Heart right ventricle (tissue), 16 donors: Measurements from ENCODE around the gene ZFAND2B. TPM values are rescaled to one million over a fixed set of nuclear protein-coding genes. Genes with fewer than 3 reads are reported as not detected.

ENCODE experiments used
- ATAC-seq, 8 donors: fragments of 200-7000 bp; cut with Tn5 transposase; one replicate each; pipeline ENCODE4 v1.9.1; 2020; ENCODE audit warnings: mild to moderate bottlenecking in 8 of 8, moderate library complexity in 8 of 8, moderate number of reproducible peaks in 1 of 8
- DNase-seq, 2 donors: peaks; one replicate each; pipeline ENCODE4 v3.0.0-alpha.2; 2020
- H3K27ac ChIP-seq, 10 donors: fragments of 200-600 bp; sonication (generic) in 2 of 10; one replicate each; pipeline versions ENCODE4 v1.5.0 to v1.8.0; 2020 to 2022; ENCODE audit warnings: mild to moderate bottlenecking in 3 of 10
- H3K27me3 ChIP-seq, 7 donors: fragments of 200-600 bp; one replicate each; pipeline ENCODE4 v1.8.0; 2021 to 2022; ENCODE audit warnings: mild to moderate bottlenecking in 2 of 7
- H3K36me3 ChIP-seq, 9 donors: fragments of 200-600 bp; sonication (generic) in 1 of 9; one replicate each; pipeline versions ENCODE4 v1.5.0 to v1.8.0; 2020 to 2022; ENCODE audit warnings: mild to moderate bottlenecking in 2 of 9
- H3K4me1 ChIP-seq, 9 donors: fragments of 200-600 bp; sonication (generic) in 1 of 9; one replicate each; pipeline versions ENCODE4 v1.5.0 to v1.8.0; 2020 to 2022; ENCODE audit warnings: mild to moderate bottlenecking in 4 of 9
- H3K4me3 ChIP-seq, 10 donors: fragments of 200-600 bp; sonication (generic) in 2 of 10; one replicate each; pipeline versions ENCODE4 v1.5.0 to v1.8.0; 2020 to 2022; ENCODE audit warnings: mild to moderate bottlenecking in 7 of 10, moderate library complexity in 2 of 10
- H3K9me3 ChIP-seq, 11 donors: fragments of 200-600 bp in 10 of 11; sonication (generic) in 2 of 11; one replicate each; pipeline versions ENCODE4 v1.5.0 to v1.8.0; 2013 to 2022; ENCODE audit warnings: mild to moderate bottlenecking in 2 of 11, control low read depth in 1 of 11, moderate library complexity in 1 of 11
- WGBS, 2 donors: extraction: QIAGEN DNeasy Blood & Tissue Kit; methylation state at CpG; one replicate each; pipeline ENCODE4 v1.1.7; 2013; ENCODE audit warnings: inconsistent platforms in 1 of 2; 5-methylcytosine and 5-hydroxymethylcytosine counted together
- intact Hi-C, 10 donors: fragments of 100-400 bp; cut with DNase I; formaldehyde crosslinking; loops; one replicate each; pipeline versions ENCODE4 v1.11.1 to v1.14.2; 2022
- polyA plus RNA-seq, 2 donors: library from polyadenylated mRNA; stranded (reverse); fragments of 200-250 nt; gene quantifications; one replicate each; pipeline ENCODE4 v1.2.3, GENCODE V29; 2013
- total RNA-seq, 10 donors: library from RNA; stranded (reverse); fragmentation: NEBNext Ultra II Directional in 3 of 10; extraction: Animal tissue kit (Norgen Biotek cat#: 25700) in 3 of 10; gene quantifications; one replicate each; pipeline versions ENCODE4 v1.2.1 to v1.2.4, GENCODE V29; 2021 to 2023
- TF ChIP-seq, protein P1 (sequence below), 9 donors: fragments of 200-600 bp; sonication (generic) in 2 of 9; IDR thresholded peaks; one replicate each; pipeline versions ENCODE4 v1.5.0 to v1.8.0; 2021 to 2022; ENCODE audit warnings: antibody characterized with exemption in 9 of 9, mild to moderate bottlenecking in 5 of 9, moderate library complexity in 1 of 9
- donor health status: Arrhythmogenic right ventricular cardiomyopathy.
- donor health status: ischemic (EF 13 %, LVEDD 7.1; RV severe dilation, severe dysfunction).
- donor health status: healthy with polysubstance abuse.
- donor health status: DM: no; HTN: yes; CAD: no.
- donor health status: DM: no; HTN: no; CAD: no.
- donor health status: ischemic (EF 25% LVEDD 6.9; RV normal size, moderate dysfunction).
- donor health status: ischemic (EF 25% LVEDD 5.7; RV mildly dilated, moderate dysfunction).
- donor health status: healthy.
- donor health status: DM: yes; HTN: yes; CAD: no.
- donor health status: Ischemic cardiomyopathy.
- donor health status: ischemic (EF 35%, LVEDD 5.7; RV mildly dilated, moderate dysfunction).
- donor health status: nonischemic (EF 11% LVEDD 7.7; RV severe dilation, severe dysfunction).
- donor health status: DM: yes; HTN: yes; CAD: no.
- donor health status: PGD.
- donor health status: ischemic (EF 29% LVEDD 5.4; RV normal size, mild dysfunction).
- donor health status: nonischemic (EF 23%, LVEDD 6.1; RV moderate dilation, normal function).

The ZFAND2B gene
- total and polyA plus RNA-seq, 12 donors: 11.5 to 40.8 (median 17.4) TPM

DNA sequence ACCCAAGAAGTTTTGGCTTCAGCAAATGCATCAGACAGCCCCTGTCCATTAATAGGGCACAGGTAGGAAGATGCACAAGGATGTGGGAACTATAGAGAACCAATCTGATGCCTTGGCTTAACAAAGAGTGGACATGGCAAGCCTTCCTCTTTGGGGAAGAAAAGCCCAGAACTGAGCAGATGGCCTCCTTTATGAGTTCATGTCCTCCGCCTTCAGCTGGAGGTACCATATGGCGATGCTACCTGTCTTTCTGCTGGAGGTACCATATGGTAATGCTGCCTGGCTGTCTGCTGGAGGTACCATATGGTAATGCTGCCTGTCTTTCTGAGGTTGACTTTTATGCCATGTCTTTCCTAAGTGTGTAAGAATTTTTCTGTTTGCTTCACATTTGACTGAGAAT lies 22.5 kb upstream of the ZFAND2B start:
- Histone ChIP-seq H3K9me3 (no peaks in the 10 kb centered on the region), H3K27me3 (no peaks in the 10 kb centered on the region), H3K4me1 (peaks cover 3 to 28% (median 11%) of the 10 kb centered on the region in 9 donors), H3K36me3 (peaks cover 0 to 68% (median 46%) of the 10 kb centered on the region in 9 donors), H3K4me3 (no peak overlapping the region), H3K27ac (no peak overlapping the region)
- no peak for ATAC-seq
- TF ChIP-seq, protein P1, sequence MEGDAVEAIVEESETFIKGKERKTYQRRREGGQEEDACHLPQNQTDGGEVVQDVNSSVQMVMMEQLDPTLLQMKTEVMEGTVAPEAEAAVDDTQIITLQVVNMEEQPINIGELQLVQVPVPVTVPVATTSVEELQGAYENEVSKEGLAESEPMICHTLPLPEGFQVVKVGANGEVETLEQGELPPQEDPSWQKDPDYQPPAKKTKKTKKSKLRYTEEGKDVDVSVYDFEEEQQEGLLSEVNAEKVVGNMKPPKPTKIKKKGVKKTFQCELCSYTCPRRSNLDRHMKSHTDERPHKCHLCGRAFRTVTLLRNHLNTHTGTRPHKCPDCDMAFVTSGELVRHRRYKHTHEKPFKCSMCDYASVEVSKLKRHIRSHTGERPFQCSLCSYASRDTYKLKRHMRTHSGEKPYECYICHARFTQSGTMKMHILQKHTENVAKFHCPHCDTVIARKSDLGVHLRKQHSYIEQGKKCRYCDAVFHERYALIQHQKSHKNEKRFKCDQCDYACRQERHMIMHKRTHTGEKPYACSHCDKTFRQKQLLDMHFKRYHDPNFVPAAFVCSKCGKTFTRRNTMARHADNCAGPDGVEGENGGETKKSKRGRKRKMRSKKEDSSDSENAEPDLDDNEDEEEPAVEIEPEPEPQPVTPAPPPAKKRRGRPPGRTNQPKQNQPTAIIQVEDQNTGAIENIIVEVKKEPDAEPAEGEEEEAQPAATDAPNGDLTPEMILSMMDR (IDR thresholded peaks at IDR 0.05): no peak
- 100% methylated on average over 2 of the region's 2 CpGs for WGBS, 2 donors
- intact Hi-C loops: no loop called here
- DNase-seq: no peak

DNA sequence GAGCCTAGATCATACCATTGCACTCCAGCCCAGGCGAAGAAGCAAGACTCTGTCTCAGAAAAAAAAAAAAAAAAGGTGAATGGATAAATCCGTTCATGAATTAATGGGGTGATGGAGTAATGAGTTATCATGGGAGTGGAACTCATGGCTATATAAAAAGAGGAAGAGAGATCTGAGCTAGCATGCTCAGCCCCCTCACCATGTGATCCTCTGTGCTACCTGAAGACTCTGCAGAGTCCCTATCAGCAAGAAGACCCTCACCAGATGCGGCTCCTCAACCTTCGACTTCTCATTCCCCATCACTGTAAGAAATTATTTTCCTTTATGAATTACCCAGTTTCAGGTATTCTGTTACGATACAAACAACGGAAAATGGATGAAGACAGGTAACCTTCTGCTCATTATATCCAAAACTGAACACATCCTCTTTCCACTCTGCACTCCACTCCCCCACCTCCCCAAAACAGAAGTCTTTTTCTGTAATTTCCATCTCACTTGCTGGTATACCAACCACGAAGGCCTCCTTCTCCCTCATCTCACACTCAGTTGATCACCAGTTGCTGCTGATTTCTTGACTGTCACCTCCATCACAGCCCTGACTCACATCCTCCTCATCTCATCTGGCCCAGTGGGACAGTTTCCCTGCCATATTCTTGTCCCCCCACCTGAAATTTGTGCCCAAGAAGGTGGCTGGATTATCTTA lies 19.7 kb upstream of the ZFAND2B start:
- no peak for ATAC-seq
- H3K4me1 ChIP-seq: peaks cover 0 to 11% (median 0%) of the 10 kb centered on the region in 9 donors
- DNase-seq: no peak
- WGBS, 2 donors: 88 to 90% methylated on average over 7 of the region's 7 CpGs
- intact Hi-C loops: no loop called here
- no peak overlapping the region for H3K27ac ChIP-seq
- no peak overlapping the region for H3K4me3 ChIP-seq
- no peaks in the 10 kb centered on the region for H3K9me3 ChIP-seq
- H3K36me3 ChIP-seq: peaks cover 0 to 44% (median 21%) of the 10 kb centered on the region in 9 donors
- no peaks in the 10 kb centered on the region for H3K27me3 ChIP-seq
- TF ChIP-seq, protein P1 (IDR thresholded peaks at IDR 0.05): no peak

DNA sequence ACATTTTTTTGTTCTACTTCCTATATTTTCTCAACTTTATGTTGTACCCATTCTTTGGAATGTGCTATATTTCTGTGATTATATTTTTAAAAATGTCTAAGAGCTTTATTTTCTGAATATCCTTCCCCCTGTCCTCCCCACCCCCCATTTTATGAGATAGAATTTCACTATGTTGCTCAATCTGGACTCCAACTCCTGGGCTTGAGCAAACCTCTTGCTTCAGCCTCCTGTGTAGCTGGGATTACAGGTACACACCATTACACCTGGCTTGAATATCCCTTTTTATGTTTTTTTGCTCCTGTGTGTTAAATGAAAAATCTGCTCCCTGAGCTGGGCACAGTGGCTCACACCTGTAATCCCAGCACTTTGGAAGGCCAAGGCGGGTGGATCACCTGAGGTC lies 9.2 kb upstream of the ZFAND2B start:
- intact Hi-C loops: no loop called here
- ATAC-seq: no peak
- TF ChIP-seq, protein P1 (IDR thresholded peaks at IDR 0.05): no peak
- H3K27ac ChIP-seq: no peak overlapping the region
- no peaks in the 10 kb centered on the region for H3K4me1 ChIP-seq
- no peaks in the 10 kb centered on the region for H3K36me3 ChIP-seq
- H3K4me3 ChIP-seq: no peak overlapping the region
- peaks cover 0 to 22% (median 3%) of the 10 kb centered on the region in 7 donors for H3K27me3 ChIP-seq
- DNase-seq: no peak
- WGBS, 2 donors: 96 to 100% methylated on average over 1 of the region's 1 CpG
- no peaks in the 10 kb centered on the region for H3K9me3 ChIP-seq

DNA sequence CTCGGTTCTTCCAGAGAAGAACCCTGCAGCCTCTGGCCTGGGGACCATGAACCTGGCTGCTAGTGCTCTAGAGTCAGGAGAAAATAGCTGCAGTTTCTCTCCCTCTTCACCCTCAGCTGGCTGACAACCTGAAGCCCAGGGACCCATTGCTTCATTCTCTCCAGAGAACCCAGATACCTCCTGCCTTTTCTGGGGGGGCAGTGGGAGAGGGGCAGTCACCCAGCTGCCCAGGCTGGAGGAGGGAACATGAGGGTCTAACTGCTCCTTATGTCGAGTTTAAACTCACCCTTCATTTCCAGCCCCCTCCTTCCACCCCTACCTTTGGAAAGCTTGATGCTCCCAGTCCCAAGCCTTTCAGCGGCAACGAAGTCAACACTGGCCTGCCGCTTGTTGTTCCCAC lies 7.6 kb upstream of the ZFAND2B start:
- H3K9me3 ChIP-seq: no peaks in the 10 kb centered on the region
- no peak for DNase-seq
- no peak overlapping the region for H3K27ac ChIP-seq
- TF ChIP-seq, protein P1 (IDR thresholded peaks at IDR 0.05): no peak
- intact Hi-C loops: no loop called here
- ATAC-seq: no peak
- H3K4me3 ChIP-seq: no peak overlapping the region
- no peaks in the 10 kb centered on the region for H3K36me3 ChIP-seq
- H3K27me3 ChIP-seq: peaks cover 0 to 22% (median 3%) of the 10 kb centered on the region in 7 donors
- 71 to 72% methylated on average over 5 of the region's 5 CpGs for WGBS, 2 donors
- no peaks in the 10 kb centered on the region for H3K4me1 ChIP-seq
